GM18499 (cell line): ENCODE results near the gene CLK2.

Source experiments
- ATAC-seq: cut with Tn5 transposase; IDR thresholded peaks from one replicate; pipeline ENCODE4 v1.9.1; 2021; ENCODE audit warnings: moderate number of reproducible peaks; ENCODE audit not compliant: insufficient read depth, unreplicated experiment

The CLK2 gene

DNA sequence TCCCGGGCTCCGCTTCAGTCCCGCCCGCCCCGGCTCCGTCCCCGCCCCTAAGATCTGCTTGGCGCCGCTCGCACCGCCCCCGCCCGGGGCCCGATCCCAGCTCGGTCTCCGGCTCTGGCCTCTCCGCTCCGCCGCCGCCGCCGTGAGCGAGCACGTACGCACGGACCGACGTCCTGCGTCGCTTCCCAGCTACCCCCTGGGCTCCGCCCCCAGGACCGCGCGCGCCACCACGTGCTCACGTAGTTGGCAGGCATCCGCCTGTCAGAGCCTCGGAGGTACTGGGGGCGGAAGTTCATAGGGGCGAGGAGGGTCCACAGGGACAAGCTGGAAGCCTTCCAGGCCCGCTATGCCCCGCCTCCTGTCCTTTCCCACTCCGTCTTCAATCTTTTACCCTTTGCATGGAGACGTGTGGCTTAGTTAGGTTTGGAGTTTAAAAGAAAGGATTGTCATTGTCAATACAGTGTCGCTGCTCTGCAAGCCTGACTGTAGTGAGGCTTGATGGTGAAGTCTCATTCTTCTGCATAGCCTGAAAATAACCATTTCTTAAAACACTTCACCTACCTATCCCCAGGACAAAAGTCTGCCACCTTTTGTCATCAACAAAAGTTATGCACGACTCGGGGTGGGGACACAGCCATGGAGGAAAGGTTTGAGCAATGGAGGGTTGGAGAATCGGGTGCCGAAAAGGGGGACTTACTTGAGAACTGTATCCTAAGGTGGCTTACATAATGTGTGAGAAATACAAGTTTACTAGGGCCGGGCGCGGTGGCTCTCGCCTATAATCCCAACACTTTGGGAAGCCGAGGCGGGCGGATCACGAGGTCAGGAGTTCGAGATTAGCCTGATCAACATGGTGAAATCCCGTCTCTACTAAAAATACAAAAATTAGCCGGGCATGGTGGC is at the start of gene CLK2:
Gene CLK2 (minus strand): TSS at position 162 of the 903 bp plus-strand sequence. CDS start 2,527 bp downstream, outside the sequence.
- ATAC-seq: peak; percentile 43

DNA sequence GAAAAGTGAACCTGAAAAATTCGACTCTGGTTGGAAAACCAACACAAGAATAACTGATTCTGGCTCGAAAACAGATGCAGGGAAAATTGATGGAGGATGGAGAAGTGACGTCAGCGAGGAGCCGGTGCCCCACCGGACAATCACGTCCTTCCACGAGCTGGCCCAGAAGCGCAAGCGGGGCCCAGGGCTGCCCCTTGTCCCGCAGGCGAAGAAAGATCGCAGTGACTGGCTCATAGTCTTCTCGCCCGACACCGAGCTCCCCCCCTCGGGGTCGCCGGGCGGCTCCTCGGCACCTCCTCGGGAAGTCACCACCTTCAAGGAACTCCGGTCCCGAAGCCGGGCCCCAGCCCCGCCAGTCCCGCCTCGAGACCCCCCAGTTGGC is 49.3 kb upstream of the CLK2 start:
- ATAC-seq: no peak

- no peak for ATAC-seq
These were observed 48.6 kb upstream of the CLK2 start for GRCh38 chr1:155321639-155322503.

DNA sequence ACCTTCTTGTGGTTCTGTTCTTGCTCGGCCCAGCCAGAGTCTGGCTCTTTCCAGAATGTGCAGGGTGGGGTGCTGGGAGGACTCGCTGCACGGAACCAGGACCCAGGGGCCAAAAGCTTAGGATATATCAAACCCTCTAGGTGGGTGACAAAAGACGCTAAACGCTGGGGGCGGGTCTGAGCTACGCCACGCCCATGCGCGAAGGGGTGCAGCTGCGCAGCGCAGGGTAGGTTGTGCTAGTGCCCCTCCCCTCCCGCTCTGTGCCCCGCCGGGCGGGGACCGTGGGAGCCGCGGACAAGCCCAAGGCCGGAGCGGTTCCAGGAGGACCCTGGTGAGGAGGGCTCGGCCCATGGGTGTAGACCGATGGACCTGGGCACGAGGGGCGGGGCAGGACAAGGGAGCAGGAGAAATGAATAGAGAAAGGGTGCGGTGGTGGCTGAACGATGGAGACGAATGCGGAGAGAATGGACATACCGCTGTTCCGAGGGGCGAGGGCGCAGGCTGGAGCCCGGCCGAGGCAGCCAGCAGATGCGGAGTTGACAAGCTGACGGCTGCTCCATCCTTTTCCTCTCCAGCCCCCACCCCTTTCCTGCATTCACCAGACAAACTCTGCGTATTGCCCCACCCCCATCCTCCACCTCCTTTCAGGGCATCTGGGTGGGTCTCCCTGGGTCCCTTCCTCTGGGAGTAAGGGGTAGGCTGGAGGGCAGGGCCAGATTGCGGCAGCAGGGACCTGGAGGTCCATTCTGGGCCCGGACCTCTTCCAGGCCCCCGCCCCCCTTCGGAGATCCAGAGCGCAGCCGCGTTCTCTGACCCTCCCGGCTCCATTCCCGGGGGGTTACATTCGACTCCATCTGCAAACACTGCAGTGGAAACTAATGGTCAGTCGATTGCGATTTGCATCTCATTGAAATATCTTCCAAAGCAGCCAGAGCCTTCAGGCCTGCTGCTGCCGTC is 47.6 kb upstream of the CLK2 start, which contains the start of gene RUSC1:
Gene RUSC1 (plus strand): TSS at position 234 of the 957 bp plus-strand sequence. CDS start 880 bp downstream, outside the sequence.
- ATAC-seq: no peak

- no peak for ATAC-seq
These were observed 46.9 kb upstream of the CLK2 start for GRCh38 chr1:155320252-155320651.

DNA sequence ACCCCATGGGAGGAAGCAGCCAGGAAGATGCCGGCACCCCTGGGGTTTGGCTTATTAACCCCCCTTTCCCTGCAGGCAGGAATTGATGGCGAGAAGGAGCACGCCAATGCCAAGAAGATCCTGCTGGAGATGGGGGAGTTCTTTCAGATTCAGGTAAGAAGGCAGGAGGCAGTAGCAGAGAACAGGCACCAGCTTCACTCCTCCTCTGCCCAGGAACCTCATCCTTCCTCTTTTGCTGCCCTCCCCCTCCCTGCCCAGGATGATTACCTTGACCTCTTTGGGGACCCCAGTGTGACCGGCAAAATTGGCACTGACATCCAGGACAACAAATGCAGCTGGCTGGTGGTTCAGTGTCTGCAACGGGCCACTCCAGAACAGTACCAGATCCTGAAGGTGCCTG is 46.2 kb upstream of the CLK2 start:
- ATAC-seq: no peak

GRCh38 chr1:155318082-155318481 is 44.8 kb upstream of the CLK2 start:
- ATAC-seq: no peak

DNA sequence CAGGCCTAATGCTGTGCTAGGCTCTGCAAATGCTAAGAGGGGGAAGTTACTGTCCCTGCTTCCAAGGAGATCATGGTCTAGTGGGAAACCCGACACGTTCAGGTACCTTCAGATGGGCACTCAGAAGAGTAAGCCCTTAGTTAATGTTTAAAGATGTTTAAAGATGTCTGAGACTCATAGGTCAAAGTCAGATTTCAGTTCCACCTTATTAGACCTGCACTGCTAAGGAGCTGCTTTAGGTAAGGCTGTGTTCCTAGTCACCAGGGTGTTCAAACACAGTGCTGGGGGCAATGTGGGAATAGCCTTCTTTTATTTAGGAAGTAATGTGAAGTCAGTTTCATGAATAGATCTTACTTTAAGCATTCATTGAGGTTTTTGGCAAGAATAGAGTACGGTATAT is 43.6 kb upstream of the CLK2 start:
- ATAC-seq: no peak

DNA sequence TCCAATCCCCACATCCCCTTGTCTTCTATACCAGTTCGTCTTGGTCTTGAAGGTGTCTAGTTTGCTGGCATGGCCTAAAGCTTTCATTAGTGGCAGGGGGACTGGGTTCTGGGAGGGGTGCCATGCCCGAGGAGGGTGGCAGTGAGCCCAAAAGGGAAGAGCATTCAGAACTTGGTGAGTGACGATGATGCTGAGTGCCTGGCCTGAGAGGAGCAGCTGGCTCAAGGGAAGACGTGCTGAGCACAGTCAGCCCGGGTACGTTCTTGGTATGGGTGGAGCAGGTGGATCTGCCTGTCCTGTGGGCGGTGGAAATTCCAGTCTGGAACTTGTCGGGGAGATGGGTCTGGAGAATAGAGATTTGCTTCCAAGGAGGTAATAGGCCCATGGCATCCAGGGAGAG is 40.0 kb upstream of the CLK2 start:
- no peak for ATAC-seq

GRCh38 chr1:155309423-155310021 is 36.2 kb upstream of the CLK2 start:
- no peak for ATAC-seq

GRCh38 chr1:155308493-155309422 is 35.5 kb upstream of the CLK2 start, which contains the start of gene FDPS:
TSS of gene FDPS (plus strand) at chr1:155308866. CDS start at chr1:155309790, 924 bp downstream.
- ATAC-seq: peak; percentile 83

DNA sequence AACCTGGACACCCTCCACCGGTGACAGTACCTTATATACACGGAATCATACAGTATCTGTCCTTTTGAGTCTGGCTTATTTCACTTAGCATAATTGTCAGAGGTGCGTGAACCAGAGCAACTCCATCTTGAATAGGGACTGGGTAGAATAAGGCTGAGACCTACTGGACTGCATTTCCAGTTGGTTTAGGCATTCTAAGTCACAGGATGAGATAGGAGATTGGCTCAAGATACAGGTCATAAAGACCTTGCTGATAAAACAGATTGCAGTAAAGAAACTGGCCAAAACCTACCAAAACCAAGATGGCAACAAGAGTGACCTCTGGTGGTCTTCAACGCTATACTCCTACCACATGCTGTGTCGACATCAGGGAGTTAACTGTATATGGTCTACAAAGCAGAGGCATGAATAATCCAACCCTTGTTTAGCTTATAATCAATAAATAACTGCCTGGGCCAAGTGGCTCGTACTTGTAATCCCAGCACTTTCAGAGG is 34.0 kb upstream of the CLK2 start:
- no peak for ATAC-seq

DNA sequence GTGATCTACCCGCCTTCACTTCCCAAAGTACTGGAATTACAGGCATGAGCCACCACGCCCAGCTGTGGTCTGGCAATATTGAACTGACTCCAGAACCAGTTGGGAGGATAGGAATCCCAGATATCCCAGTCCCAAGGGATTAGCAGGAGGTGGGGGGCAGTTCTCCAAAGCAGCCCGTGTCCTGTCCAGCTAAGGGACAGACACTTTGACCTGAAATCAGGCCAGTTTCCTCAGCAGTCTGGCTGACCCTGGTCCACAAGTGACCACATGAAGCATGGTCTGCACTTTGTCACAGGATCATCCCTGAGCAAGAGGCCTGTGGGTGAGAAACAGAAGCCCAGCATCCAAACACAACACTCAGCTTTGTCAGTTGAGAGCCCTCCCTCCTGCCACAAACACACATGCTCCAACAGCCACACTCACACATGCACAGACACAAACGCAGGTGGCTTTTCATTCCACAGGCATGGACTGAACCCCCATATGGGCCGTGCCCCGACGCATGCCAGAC is 32.6 kb upstream of the CLK2 start:
- no peak for ATAC-seq

GRCh38 chr1:155304558-155305063 is 31.3 kb upstream of the CLK2 start:
- no peak for ATAC-seq

GRCh38 chr1:155301342-155301841 is 28.1 kb upstream of the CLK2 start, which contains the start of gene PKLR:
TSS of gene PKLR (minus strand) at chr1:155301438. CDS start at chr1:155301395, 43 bp downstream.
- no peak for ATAC-seq

DNA sequence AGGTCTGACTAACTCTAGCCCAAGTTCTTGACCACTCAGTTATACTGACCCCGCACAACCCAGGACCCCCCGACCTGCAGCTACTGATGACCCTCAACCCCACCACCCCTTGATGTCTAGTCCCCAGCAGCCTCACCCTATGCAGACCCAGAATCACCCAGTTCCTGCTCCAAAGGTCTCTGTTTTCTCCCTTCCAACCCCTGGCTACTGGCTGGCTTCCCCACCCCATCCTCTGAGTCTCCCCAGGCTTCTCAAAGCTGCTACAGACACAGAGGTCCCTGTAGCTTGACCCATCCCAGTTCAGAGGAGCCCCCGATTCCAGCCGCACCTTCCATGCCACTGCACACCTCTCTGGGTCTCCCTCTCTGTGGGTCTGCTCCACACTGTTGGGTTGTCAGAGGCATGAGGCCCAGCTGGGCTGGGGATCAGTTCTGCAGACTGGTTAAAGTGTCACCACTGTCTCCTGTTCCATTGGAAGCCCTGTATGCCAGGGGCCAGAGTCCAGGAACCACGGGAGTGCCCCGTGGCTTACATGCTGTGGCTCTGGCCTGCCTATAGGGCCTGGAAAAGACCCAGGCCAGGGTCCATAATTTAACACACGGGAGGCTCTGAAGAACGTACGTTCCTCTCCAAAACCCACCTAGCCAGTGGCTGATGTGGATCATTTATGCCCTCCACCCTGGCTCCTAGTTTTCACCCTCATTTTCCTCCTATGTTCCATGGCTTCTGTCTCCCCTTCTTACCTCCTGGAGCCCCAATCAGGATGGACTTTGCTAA is 27.4 kb upstream of the CLK2 start:
- ATAC-seq: no peak

DNA sequence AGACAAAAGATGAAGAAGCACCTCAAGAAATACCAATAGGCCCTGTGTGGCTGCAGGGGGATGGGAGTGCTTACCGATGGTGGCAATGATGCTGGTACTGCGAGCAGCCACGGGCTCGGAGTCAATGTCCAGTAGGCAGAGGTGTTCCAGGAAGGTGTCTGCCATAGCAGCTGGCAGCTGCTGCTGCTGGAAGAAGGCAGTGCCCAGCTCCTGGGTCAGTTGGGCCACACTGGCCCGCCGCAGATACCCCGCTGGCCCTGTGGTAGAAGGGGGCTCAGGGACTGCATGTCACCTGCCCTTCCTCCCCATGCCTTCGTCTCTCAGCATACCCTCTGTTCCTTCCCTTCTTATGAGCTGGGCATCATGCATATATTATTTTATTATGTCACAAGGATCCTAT is 26.7 kb upstream of the CLK2 start:
- ATAC-seq: no peak
